GM12878 (cell line): ENCODE measurements around the gene MYO1D. TPM values are rescaled to one million over a fixed set of nuclear protein-coding genes. Genes with fewer than 3 reads are reported as not detected.

Experiments
- ATAC-seq: fragments of 200-7000 bp; cut with Tn5 transposase; 3 replicates; pipeline ENCODE4 v1.9.1; 2020; ENCODE audit warnings: mild to moderate bottlenecking, moderate library complexity
- BruUV-seq: library from RNA; stranded (reverse); fragments of 400-500 nt; replicated peaks from 2 replicates; lab custom pipeline; 2021; lab: Mats Ljungman, UMichigan
- CTCF ChIA-PET: fragments of 300-600 bp; sonication (Branson Sonifier 250); formaldehyde crosslinking; extraction: SDS; loops from one replicate; lab custom pipeline; 2021; ENCODE audit warnings: inconsistent platforms; lab: Yijun Ruan, JAX
- POLR2A ChIA-PET: fragments of 350-600 bp; formaldehyde crosslinking; extraction: SDS; loops from one replicate; lab custom pipeline; 2021; ENCODE audit warnings: inconsistent platforms; lab: Charles Lee
- RAD21 ChIA-PET: fragments of 300-600 bp; sonication (Branson Sonifier 250); formaldehyde crosslinking; loops from one replicate; lab custom pipeline; 2023; ENCODE audit warnings: antibody characterized with exemption; ENCODE audit not compliant: unreplicated experiment; lab: Charles Lee
- SMC1A ChIA-PET: fragments of 300-600 bp; sonication (Branson Sonifier 250); formaldehyde crosslinking; loops from one replicate; lab custom pipeline; 2023; ENCODE audit not compliant: unreplicated experiment, uncharacterized antibody; lab: Charles Lee
- DNase-seq: peaks from one replicate; pipeline ENCODE4 v3.0.0-alpha.2; 2011; ENCODE audit warnings: low read depth, low spot score
- FAIRE-seq: peaks from 3 replicates; lab custom pipeline; 2011; peaks lifted over from hg19 to GRCh38; lab: Jason Lieb, UNC
- H2AFZ ChIP-seq: 2 replicates; pipeline ENCODE4 v1.6.0; 2011; ENCODE audit warnings: low read depth, low read length, control low read depth; ENCODE audit not compliant: control insufficient read depth
- H3K27ac ChIP-seq: 2 replicates; pipeline ENCODE4 v1.5.1; 2011; ENCODE audit warnings: control low read depth; ENCODE audit not compliant: control insufficient read depth, insufficient read depth
- H3K27me3 ChIP-seq, 2 experiments: replicated peaks in 1 of 2; 2 replicates each; pipeline versions ENCODE4 v1.6.0 to v1.6.1; 2011; ENCODE audit warnings: low read length in 1 of 2; ENCODE audit not compliant: control insufficient read depth in 2 of 2, insufficient read depth in 2 of 2
- H3K36me3 ChIP-seq, 2 experiments: 2 replicates each; pipeline ENCODE4 v1.5.1; 2011; ENCODE audit warnings: low read length in 1 of 2; ENCODE audit not compliant: control insufficient read depth in 2 of 2, insufficient read depth in 2 of 2
- H3K4me1 ChIP-seq: 2 replicates; pipeline ENCODE4 v1.6.1; 2011; ENCODE audit warnings: mild to moderate bottlenecking, low read length, moderate library complexity, mixed read lengths; ENCODE audit not compliant: control insufficient read depth, insufficient read depth
- H3K4me2 ChIP-seq: 2 replicates; pipeline ENCODE4 v1.6.0; 2011; ENCODE audit warnings: control low read depth; ENCODE audit not compliant: control insufficient read depth, insufficient read depth
- H3K4me3 ChIP-seq: fragments of 200-600 bp; sonication (generic); 2 replicates; pipeline ENCODE4 v1.5.1; 2016
- H3K79me2 ChIP-seq: 2 replicates; pipeline ENCODE4 v1.6.0; 2011; ENCODE audit warnings: low read length; ENCODE audit not compliant: control insufficient read depth, insufficient read depth
- H3K9ac ChIP-seq: 2 replicates; pipeline ENCODE4 v1.8.0; 2011; ENCODE audit warnings: low read length, control low read depth, mixed read lengths; ENCODE audit not compliant: control insufficient read depth, insufficient read depth
- H3K9me3 ChIP-seq: replicated peaks from 3 replicates; pipeline ENCODE4 v1.5.1; 2011; ENCODE audit warnings: mild to moderate bottlenecking, low read length; ENCODE audit not compliant: control insufficient read depth, insufficient read depth
- H4K20me1 ChIP-seq: 2 replicates; pipeline ENCODE4 v1.6.0; 2011; ENCODE audit not compliant: control insufficient read depth, insufficient read depth
- BCL3 ChIP-seq: IDR thresholded peaks from 2 replicates; pipeline ENCODE4 v1.6.1; 2011; ENCODE audit warnings: borderline replicate concordance, low read depth, mild to moderate bottlenecking, moderate library complexity, low read length; ENCODE audit not compliant: insufficient read depth, poor library complexity, severe bottlenecking
- BHLHE40 ChIP-seq, 2 experiments: fragments of 450-650 bp in 1 of 2; IDR thresholded peaks; 2 replicates each; pipeline ENCODE4 v1.6.1; 2011 to 2017; ENCODE audit warnings: low read depth in 2 of 2, borderline replicate concordance in 1 of 2, improper control_type of control experiment in 1 of 2, low read length in 1 of 2, mild to moderate bottlenecking in 1 of 2
- NFIC ChIP-seq: IDR thresholded peaks from 2 replicates; pipeline ENCODE4 v1.6.1; 2012; ENCODE audit warnings: low read depth, mild to moderate bottlenecking, inconsistent platforms, low read length, moderate library complexity
- RAD51 ChIP-seq: fragments of 450-650 bp; IDR thresholded peaks from 2 replicates; pipeline ENCODE4 v1.6.1; 2016; ENCODE audit warnings: moderate library complexity, mild to moderate bottlenecking, inconsistent platforms
- SRF ChIP-seq, 2 experiments: IDR thresholded peaks; 2 replicates each; pipeline ENCODE4 v1.6.1; 2011; ENCODE audit warnings: low read depth in 2 of 2, low read length in 2 of 2, mild to moderate bottlenecking in 1 of 2, moderate library complexity in 1 of 2
- YY1 ChIP-seq: IDR thresholded peaks from 2 replicates; pipeline ENCODE4 v1.6.1; 2011; ENCODE audit warnings: low read depth, mild to moderate bottlenecking, low read length
- WGBS: methylation state at CpG from one replicate; pipeline ENCODE4 v1.1.6; 2016; ENCODE audit warnings: low lambda C conversion rate; ENCODE audit not compliant: insufficient replicate concordance, insufficient coverage; ENCODE audit errors: missing lambda C conversion rate; 5-methylcytosine and 5-hydroxymethylcytosine counted together
- in situ Hi-C: fragments of 300-500 bp; cut with MboI; formaldehyde crosslinking; loops from 9 replicates; pipeline ENCODE4 v1.14.3; 2018; ENCODE audit warnings: mixed read lengths
- intact Hi-C: fragments of 100-400 bp; cut with micrococcal nuclease; formaldehyde crosslinking; loops from one replicate; pipeline ENCODE4 v1.14.2; 2022; ENCODE audit not compliant: unreplicated experiment
- polyA plus RNA-seq, 11 experiments: library from polyadenylated mRNA; depleted of rRNA in 4 of 11; unstranded in 6 of 11; stranded (reverse) in 5 of 11; fragments of >200 nt; fragmentation: Nextera tagmentation in 4 of 11; fragmentation: Illumina TruSeq in 1 of 11; extraction: Ambion mirVana in 4 of 11; extraction: Trizol in 1 of 11; gene quantifications; 1 replicate in 1 of 11; 2 replicates in 10 of 11; pipeline versions ENCODE4 v1.2.1 to v1.2.3, GENCODE V29; 2011 to 2016; ENCODE audit warnings: inconsistent platforms in 2 of 11, missing spikeins in 2 of 11, low read depth in 1 of 11
- total RNA-seq, 4 experiments: library from RNA; depleted of rRNA in 3 of 4; stranded (reverse); fragments of >200 nt in 3 of 4; fragmentation: Illumina TruSeq in 1 of 4; extraction: Trizol in 1 of 4; gene quantifications; 2 replicates each; pipeline versions ENCODE4 v1.2.1 to v1.2.3, GENCODE V29; 2013 to 2021

Gene MYO1D
- total and polyA plus RNA-seq, 10 of the 15 experiments (the other 5 are each of a cell fraction or from before 2014, with no cell fraction given) = 1.8 to 37.7 (median 25.4) TPM

DNA sequence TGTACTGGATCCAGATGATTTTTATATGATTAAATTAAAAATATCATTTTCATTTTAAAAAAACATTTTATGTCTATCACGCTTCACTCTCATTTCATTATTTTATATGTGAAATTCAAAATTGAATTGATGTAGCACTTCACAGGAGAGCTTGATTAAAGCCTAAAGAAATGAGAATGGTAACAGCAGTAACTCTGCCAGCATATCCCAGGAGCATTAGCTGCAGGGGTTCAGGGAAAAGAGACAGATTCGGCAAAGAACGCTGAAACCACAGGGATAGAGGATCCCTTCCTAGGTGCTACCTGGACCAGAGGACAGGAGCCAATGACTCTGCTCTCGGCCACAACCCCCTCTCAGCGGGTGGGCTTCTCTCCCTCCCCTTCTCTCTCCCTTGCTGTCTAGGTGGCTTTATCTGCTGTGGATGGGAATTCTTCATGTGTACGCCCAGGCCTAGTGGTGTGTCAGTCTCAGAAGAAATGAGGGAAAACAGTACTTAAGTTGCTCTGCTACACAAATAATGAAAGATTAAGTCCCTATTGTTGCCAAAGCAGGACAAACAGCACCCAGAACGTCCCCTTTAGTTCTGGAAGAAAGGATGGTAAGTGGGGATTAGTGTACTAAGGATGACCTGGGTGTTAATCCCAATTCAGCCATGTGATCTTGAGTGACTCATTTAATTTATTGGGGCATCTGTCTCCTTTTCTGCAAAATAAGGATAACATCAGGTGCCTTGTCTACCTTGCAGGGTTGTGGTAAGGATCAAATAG is 266.9 kb downstream of the MYO1D start:
- no peak for DNase-seq
- CTCF ChIA-PET = interaction anchor here (0.8 to 1.0 kb wide), 3 partner anchors 121 to 148 kb away, joined by 3 to 7 read pairs (median 3); no protein-coding TSS in a partner anchor
- SMC1A ChIA-PET = interaction anchor here (0.7 to 1.4 kb wide), 5 partner anchors 12 to 148 kb away, joined by 3 to 6 read pairs (median 3); no protein-coding TSS in a partner anchor
- no peaks in the 10 kb centered on the region for H3K79me2 ChIP-seq
- RAD21 ChIA-PET = interaction anchor here (0.9 to 1.0 kb wide), 4 partner anchors 51 to 149 kb away, joined by 3 read pairs; no protein-coding TSS in a partner anchor
- peaks cover 7% of the 10 kb centered on the region for H3K4me1 ChIP-seq
- H3K4me2 ChIP-seq = no peak overlapping the region
- no peak for TF ChIP-seq BHLHE40 (IDR thresholded peaks at IDR 0.05; ENCODE audit: borderline replicate concordance in 1 of 2, low read depth in 2 of 2, low read length in 1 of 2)
- TF ChIP-seq SRF (IDR thresholded peaks at IDR 0.05; ENCODE audit: low read depth in 2 of 2, low read length in 2 of 2) = no peak
- no peak for TF ChIP-seq YY1
- TF ChIP-seq NFIC = no peak
- TF ChIP-seq RAD51 = no peak
- TF ChIP-seq BCL3 = no peak
- peaks cover 3% of the 10 kb centered on the region; the same call in 2 of the 3 replicates for H3K9me3 ChIP-seq
- no peak overlapping the region for H3K9ac ChIP-seq
- H3K4me3 ChIP-seq = no peak overlapping the region
- H2AFZ ChIP-seq = no peak overlapping the region
- 68% methylated on average over 7 of the region's 7 CpGs for WGBS
- no peak for FAIRE-seq
- intact Hi-C loops (loop anchor here (1.0 to 5.0 kb wide), 3 partner anchors 87 to 148 kb away; no protein-coding TSS in a partner anchor), in situ Hi-C loops (no loop called here)
- no TSS peak for BruUV-seq
- H3K27me3 ChIP-seq = no peaks in the 10 kb centered on the region
- H3K36me3 ChIP-seq = no peaks in the 10 kb centered on the region
- ATAC-seq = no peak
- no peaks in the 10 kb centered on the region for H4K20me1 ChIP-seq
- POLR2A ChIA-PET = no interaction called here
- no peak overlapping the region for H3K27ac ChIP-seq
